ENCODE results near the gene PRPF19.

DNA sequence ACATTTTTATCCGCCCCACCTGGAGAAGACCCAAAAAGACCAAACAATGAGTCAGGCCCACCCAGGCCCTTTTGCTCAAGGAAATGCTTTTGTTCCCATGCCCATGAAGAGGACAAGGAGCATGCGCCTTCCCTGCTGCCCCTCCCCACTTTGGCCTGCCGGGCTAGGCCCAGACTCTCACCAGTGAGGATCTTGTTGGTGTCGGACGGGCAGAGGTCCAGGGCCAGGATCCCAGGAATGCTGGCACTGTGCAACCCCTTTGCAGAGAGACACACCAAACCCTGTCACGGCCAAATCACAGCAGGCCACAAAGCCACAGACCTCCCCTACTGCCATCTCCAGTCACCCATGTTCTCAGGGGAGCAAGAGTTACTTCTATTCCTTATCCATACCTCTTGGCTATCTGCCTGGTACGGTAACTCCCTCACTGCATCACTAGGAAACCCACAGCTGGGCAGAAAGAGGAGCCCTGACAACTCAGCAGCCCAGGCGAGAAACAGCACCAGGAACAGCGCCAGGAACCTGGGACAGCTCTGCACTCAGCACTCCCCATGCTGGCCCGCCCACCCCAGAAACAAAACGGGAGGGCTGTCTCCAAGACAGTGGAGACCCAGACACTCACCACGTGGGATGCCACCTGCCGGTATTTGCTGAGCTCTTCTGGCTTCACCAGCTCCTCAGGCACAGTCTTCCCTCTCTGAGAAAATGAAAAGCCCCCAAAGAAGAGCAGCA, 5.5 kb downstream of the PRPF19 start:
- TF ChIP-seq, protein P1, sequence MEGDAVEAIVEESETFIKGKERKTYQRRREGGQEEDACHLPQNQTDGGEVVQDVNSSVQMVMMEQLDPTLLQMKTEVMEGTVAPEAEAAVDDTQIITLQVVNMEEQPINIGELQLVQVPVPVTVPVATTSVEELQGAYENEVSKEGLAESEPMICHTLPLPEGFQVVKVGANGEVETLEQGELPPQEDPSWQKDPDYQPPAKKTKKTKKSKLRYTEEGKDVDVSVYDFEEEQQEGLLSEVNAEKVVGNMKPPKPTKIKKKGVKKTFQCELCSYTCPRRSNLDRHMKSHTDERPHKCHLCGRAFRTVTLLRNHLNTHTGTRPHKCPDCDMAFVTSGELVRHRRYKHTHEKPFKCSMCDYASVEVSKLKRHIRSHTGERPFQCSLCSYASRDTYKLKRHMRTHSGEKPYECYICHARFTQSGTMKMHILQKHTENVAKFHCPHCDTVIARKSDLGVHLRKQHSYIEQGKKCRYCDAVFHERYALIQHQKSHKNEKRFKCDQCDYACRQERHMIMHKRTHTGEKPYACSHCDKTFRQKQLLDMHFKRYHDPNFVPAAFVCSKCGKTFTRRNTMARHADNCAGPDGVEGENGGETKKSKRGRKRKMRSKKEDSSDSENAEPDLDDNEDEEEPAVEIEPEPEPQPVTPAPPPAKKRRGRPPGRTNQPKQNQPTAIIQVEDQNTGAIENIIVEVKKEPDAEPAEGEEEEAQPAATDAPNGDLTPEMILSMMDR (IDR thresholded peaks at IDR 0.05) = no peak
- TF ChIP-seq POLR2AphosphoS5 (IDR thresholded peaks at IDR 0.05) = no peak
- TF ChIP-seq EP300 (IDR thresholded peaks at IDR 0.05) = no peak
